HG02840 (cell line): ENCODE results near the gene TNFAIP3.
"Not testable (repeated sequence)": the region's sequence is repeated elsewhere in the genome, so short reads cannot be mapped to it uniquely, and the experiment has no call there.

ENCODE experiments used
- ATAC-seq: cut with Tn5 transposase; IDR thresholded peaks from one replicate; pipeline ENCODE4 v1.9.1; 2021; ENCODE audit warnings: mild to moderate bottlenecking, moderate library complexity, moderate number of reproducible peaks; ENCODE audit not compliant: unreplicated experiment, low FRiP score

The TNFAIP3 gene

DNA sequence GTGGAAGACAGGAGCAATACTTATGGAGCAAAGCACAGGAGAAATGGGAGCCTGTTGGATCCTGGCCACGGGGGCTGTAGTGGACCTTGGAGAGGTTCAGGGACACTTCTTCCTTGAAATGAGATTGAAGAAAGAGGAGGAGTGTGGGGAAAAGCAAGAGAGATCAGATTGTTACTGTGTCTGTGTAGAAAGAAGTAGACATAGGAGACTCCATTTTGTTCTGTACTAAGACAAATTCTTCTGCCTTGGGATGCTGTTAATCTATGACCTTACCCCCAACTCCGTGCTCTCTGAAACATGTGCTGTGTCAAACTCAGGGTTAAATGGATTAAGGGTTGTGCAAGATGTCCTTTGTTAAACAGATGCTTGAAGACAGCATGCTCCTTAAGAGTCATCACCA, 22.7 kb upstream of the TNFAIP3 start:
- ATAC-seq = not testable (repeated sequence)

DNA sequence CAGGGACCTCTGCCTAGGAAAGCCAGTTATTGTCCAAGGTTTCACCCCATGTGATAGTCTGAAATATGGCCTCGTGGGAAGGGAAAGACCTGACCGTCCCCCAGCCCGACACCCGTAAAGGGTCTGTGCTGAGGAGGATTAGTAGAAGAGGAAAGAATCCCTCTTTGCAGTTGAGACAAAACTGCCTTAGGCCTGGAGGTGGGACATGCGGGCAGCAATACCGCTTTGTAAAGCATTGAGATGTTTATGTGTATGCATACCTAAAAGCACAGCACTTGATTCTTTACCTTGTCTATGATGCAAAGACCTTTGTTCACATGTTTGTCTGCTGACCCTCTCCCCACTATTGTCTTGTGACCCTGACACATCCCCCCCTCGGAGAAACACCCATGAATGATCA, 22.3 kb upstream of the TNFAIP3 start:
- not testable (repeated sequence) for ATAC-seq

GRCh38 chr6:137845460-137845859, 21.6 kb upstream of the TNFAIP3 start:
- ATAC-seq = no peak

DNA sequence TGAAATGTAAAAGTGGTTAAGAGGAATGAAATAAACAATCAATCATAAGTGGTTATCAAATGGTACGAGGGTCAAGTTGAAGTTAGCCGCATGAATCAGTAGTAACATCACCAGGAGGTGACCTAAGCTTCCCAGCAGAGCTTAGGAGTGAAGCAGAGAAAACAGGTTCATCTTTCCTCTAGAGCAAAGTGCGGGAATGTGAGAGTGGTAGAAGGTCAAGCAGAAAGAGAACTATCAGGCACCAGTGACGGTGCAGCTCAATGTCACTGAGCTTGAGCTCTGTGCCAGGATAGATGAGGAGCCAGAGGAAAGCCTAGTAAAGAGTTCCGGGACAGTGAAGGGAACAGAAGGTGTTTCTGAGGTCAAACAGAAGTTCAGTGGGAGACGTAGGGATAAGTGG, 20.8 kb upstream of the TNFAIP3 start:
- ATAC-seq = no peak

DNA sequence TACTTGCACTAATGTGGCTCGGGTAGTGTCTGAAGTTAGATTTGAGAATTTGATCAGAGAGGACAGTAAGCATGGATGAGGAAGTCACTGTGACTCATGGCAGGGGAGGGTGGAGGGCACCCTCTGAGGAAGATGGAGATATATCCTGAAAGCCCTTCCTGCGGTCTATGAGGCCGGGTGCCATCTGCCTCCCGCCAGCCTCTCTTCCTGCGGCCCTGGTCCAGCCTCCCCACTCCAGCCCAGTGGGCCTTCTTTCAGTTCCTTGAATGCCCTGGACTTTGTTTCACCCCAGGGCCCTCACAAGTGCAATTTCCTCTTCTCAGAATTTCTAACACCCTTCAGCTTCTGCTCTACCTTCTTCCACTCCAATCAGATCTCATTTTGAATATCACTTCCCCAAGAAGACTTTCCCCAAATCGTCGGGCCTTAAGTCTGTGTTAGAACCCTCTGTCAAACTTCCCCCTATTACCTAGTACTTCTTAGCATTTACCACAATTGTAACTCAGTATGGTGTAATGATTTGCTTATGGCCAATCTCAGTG, 20.2 kb upstream of the TNFAIP3 start:
- no peak for ATAC-seq

GRCh38 chr6:137847748-137848147, 19.3 kb upstream of the TNFAIP3 start:
- ATAC-seq = no peak

DNA sequence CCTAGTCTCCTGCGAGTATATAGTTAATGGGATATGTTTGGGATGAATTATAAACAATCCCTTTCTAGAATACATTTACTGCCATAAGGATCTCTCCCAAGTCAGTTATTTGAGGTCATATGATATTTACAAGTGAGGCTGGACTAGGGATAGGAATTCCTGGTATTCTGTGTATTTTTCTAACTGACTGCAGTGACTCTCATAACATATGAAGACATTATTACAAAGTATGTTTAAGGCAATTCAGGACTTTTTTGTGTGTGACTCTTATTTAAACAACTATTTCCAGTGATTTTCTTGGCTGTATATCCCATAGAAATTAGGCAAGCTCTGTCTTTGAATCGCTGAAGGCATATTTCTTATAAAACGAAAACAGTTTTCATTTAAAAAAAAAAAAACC, 18.4 kb upstream of the TNFAIP3 start:
- no peak for ATAC-seq

DNA sequence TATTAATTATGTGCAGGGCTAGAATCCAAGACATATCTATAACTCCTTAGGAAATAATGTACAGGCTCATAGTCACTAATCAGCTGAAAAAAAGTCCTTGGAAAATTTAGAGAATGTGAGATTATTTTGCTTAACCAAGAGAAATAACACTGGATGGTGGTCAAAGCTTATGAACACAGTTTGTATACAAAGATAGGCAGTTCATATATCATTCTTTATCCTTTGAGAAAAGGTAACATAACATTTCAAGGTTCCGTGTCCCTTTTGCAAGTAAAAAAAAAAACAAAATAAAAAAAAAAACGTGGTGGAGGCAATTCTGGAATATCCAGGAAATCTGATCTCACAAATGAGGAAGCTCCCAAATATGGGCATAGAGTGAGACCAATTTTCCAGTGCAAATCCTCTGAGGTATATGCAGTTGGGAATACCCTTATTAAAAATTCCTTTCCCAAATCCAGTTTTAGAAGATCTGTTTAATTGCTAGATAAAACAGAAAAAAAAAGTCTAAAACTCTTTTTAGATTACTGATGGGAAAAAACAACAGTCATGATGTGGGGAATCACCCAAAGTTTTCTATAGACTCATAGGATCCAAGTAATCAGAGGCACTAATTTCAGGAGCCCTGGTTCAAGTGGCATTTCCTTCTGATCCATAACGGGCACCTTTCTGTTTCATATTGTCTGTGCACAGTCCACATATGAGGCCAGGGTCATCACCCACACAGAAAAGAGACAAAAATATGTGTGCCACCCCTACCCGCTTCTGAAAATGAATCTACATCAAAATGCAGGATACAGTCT, 17.7 kb upstream of the TNFAIP3 start:
- ATAC-seq = no peak

- ATAC-seq = no peak
These were observed 16.9 kb upstream of the TNFAIP3 start for GRCh38 chr6:137849981-137850714.

GRCh38 chr6:137850816-137851602, 16.1 kb upstream of the TNFAIP3 start:
- ATAC-seq = no peak

DNA sequence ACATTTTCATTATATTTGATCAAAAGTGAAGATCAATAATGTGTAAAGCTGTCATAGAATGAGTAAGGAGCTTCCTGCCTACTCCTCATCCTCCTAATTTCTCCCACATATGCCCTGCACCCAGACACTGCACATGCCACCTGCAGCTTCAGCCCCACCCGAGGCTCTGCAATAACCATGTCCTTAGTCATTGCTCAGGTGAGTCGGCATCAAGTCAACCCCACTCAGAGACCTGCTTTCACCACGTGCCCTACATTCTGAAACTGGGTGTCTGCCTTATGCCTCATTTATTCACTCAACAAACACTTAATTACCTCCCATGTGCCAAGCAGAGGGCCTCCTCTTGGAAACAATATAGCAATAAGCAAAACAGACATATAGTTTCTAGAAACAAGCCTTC, 15.4 kb upstream of the TNFAIP3 start:
- no peak for ATAC-seq

- no peak for ATAC-seq
These were observed 14.7 kb upstream of the TNFAIP3 start for GRCh38 chr6:137852346-137852745.

GRCh38 chr6:137852811-137853210, 14.2 kb upstream of the TNFAIP3 start:
- no peak for ATAC-seq

GRCh38 chr6:137853569-137854213, 13.4 kb upstream of the TNFAIP3 start:
- ATAC-seq = no peak

DNA sequence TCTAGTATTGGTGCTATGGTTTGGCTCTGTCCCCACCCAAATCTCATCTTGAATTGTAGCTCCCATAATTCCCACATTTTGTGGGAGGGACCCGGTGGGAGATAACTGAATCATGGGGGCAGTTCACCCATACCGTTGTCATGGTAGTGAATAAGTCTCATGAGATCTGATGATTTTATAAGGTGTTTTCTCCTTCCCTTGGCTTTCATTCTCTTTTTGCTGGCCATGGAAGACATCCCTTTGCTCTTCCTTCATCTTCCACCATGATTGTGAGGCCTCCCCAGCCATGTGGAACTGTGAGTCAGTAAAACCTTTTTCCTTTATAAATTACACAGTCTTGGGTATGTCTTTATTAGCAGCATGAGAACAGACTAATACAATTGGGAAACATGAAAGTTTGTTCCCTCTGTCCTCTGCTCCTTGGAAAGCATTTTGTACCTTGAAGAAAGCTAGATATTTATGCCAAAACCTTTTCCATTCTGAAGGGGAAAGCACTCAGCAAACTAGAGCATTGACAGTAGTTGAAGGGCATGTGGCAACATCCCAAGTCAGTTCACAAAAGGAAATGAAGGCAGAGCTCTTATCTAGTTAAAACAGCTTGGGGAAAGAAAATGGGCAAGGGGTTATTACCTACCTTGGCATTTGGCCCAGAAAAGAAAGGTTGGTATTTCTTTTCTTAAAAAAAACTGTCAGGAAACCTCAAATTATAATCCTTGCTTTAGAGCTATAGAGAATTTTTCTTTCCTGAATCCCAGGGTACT, 10.7 kb upstream of the TNFAIP3 start:
- no peak for ATAC-seq

DNA sequence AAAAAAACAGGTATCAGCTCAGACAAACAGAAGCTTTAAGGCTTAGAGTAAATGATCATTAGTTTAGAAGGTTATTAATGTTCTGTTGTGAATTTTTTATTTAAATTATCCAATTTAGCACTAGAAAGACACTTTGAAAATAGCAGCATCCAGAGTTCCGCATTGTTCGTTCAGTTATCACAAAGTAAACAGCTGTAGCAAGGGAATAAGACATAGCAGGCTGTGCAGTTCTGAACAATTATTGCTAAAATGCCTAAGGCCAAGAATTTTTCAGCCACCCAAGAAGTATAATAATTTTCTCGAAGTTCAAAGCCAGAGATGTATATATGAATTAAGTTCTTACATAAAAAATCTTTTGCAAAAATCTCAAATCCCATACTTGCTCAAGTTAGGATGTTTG, 8.0 kb upstream of the TNFAIP3 start:
- no peak for ATAC-seq

GRCh38 chr6:137860394-137861005, 6.6 kb upstream of the TNFAIP3 start:
- no peak for ATAC-seq

DNA sequence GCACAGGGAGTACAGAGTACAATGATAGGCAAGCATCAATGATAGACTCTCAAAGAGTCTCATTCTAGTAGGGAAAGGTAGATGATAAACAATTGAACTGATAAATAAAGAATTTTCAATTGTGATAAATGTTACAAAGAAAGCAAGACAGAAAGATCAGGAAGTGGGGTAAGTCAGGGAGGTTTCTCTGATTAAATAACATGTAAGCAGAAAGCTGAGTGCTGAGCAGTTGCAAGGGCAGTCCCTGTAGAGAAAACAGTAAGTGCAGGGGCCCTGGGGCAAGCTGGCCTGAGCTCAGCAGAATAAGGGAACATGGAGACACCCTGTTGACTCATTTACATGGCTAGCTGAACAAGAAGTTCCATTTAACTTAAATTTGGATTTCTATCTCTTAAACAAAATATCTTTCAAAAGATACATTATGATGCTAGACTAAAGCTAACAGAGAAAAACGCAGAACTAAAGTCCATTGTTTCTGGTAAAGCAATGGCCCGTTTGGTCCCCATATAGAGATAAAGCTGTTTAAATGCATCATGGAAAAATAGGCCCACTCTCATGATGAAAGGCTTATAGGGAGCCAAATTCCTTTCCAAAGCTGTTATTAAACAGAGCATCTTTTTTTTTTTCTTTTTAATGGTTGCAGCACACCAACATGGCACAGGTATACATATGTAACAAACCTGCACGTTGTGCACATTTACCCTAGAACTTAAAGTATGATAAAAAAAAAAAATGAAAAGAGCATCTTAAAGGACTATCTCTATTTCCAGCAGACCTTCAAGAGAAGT, 5.3 kb upstream of the TNFAIP3 start:
- no peak for ATAC-seq
